ENCODE measurements around the gene MTF1. TPM values are rescaled to one million over a fixed set of nuclear protein-coding genes. Genes with fewer than 3 reads are reported as not detected.

MTF1 gene
- total RNA-seq, 4 donors from 2014 or later: 6.1 to 9.0 (median 7.8) TPM

- Histone ChIP-seq H3K4me1 (no peaks in the 10 kb centered on the region), H3K4me3 (no peak overlapping the region), H3K9me3 (no peaks in the 10 kb centered on the region), H3K27me3 (no peaks in the 10 kb centered on the region), H3K27ac (no peak overlapping the region), H3K36me3 (peaks cover 0 to 93% (median 3%) of the 10 kb centered on the region in 3 donors)
- no peak for DNase-seq (ENCODE audit: low spot score in 2 of 2)
- TF ChIP-seq EP300 (IDR thresholded peaks at IDR 0.05) (no peak), CTCF (IDR thresholded peaks at IDR 0.05) (no peak), POLR2A (IDR thresholded peaks at IDR 0.05) (no peak)
- WGBS, 2 donors: 91 to 93% methylated on average over 2 of the region's 2 CpGs
Observed at GRCh38 chr1:37831809-37832208, 27.6 kb downstream of the MTF1 start.

- DNase-seq (ENCODE audit: low spot score in 2 of 2): no peak
- 86 to 95% methylated on average over 4 of the region's 4 CpGs for WGBS, 2 donors
- Histone ChIP-seq H3K4me1 (no peaks in the 10 kb centered on the region), H3K4me3 (no peak overlapping the region), H3K9me3 (no peaks in the 10 kb centered on the region), H3K36me3 (peaks cover 0 to 94% (median 3%) of the 10 kb centered on the region in 3 donors), H3K27me3 (no peaks in the 10 kb centered on the region), H3K27ac (no peak overlapping the region)
- TF ChIP-seq CTCF (IDR thresholded peaks at IDR 0.05) (no peak), EP300 (IDR thresholded peaks at IDR 0.05) (no peak), POLR2A (IDR thresholded peaks at IDR 0.05) (no peak)
Observed at GRCh38 chr1:37831109-37831508, 28.3 kb downstream of the MTF1 start.

- no peaks in the 10 kb centered on the region for H3K9me3 ChIP-seq
- H3K36me3 ChIP-seq: peaks cover 0 to 94% (median 2%) of the 10 kb centered on the region in 3 donors
- no peaks in the 10 kb centered on the region for H3K4me1 ChIP-seq
- WGBS, 2 donors: 88 to 93% methylated on average over 12 of the region's 12 CpGs
- H3K4me3 ChIP-seq: no peak overlapping the region
- no peak overlapping the region for H3K27ac ChIP-seq
- H3K27me3 ChIP-seq: no peaks in the 10 kb centered on the region
- TF ChIP-seq POLR2A (IDR thresholded peaks at IDR 0.05): no peak
- no peak for TF ChIP-seq CTCF (IDR thresholded peaks at IDR 0.05)
- TF ChIP-seq EP300 (IDR thresholded peaks at IDR 0.05): no peak
- DNase-seq (ENCODE audit: low spot score in 2 of 2): no peak
Observed at GRCh38 chr1:37828410-37829074, 30.9 kb downstream of the MTF1 start.

GRCh38 chr1:37825506-37825905 is 33.9 kb downstream of the MTF1 start:
- H3K36me3 ChIP-seq: peaks cover 0 to 95% (median 11%) of the 10 kb centered on the region in 3 donors
- WGBS, 2 donors: 76 to 81% methylated on average over 2 of the region's 2 CpGs
- TF ChIP-seq POLR2A (IDR thresholded peaks at IDR 0.05): no peak
- TF ChIP-seq EP300 (IDR thresholded peaks at IDR 0.05): no peak
- no peak for TF ChIP-seq CTCF (IDR thresholded peaks at IDR 0.05)

GRCh38 chr1:37824001-37824400 is 35.4 kb downstream of the MTF1 start:
- TF ChIP-seq POLR2A (IDR thresholded peaks at IDR 0.05) (no peak), CTCF (IDR thresholded peaks at IDR 0.05) (no peak), EP300 (IDR thresholded peaks at IDR 0.05) (no peak)
- Histone ChIP-seq H3K27me3 (no peaks in the 10 kb centered on the region), H3K36me3 (peaks cover 0 to 95% (median 16%) of the 10 kb centered on the region in 3 donors), H3K27ac (no peak overlapping the region), H3K4me3 (no peak overlapping the region), H3K4me1 (no peaks in the 10 kb centered on the region), H3K9me3 (no peaks in the 10 kb centered on the region)
- no peak for DNase-seq (ENCODE audit: low spot score in 2 of 2)
- WGBS, 2 donors: 91 to 97% methylated on average over 2 of the region's 2 CpGs

More at GRCh38 chr1:37825506-37825905, 33.9 kb downstream of the MTF1 start:
- H3K27me3 ChIP-seq: no peaks in the 10 kb centered on the region
- DNase-seq (ENCODE audit: low spot score in 2 of 2): no peak
- H3K9me3 ChIP-seq: no peaks in the 10 kb centered on the region
- H3K4me1 ChIP-seq: no peaks in the 10 kb centered on the region
- no peak overlapping the region for H3K27ac ChIP-seq
- H3K4me3 ChIP-seq: no peak overlapping the region

All from tibial nerve (tissue), 4 donors.